Endodermal cell (in vitro differentiated cells): ENCODE data around the gene LSG1. TPM values are rescaled to one million over a fixed set of nuclear protein-coding genes. Genes with fewer than 3 reads are reported as not detected.

Source experiments
- DNase-seq: peaks from one replicate; pipeline ENCODE4 v3.0.0-alpha.2; 2017
- H3K27ac ChIP-seq: 2 replicates; pipeline ENCODE4 v1.5.1; 2013; ENCODE audit warnings: mild to moderate bottlenecking, low read depth, low read length, moderate library complexity
- H3K27me3 ChIP-seq: 2 replicates; pipeline ENCODE4 v1.6.1; 2013; ENCODE audit warnings: mild to moderate bottlenecking, low read length, moderate library complexity; ENCODE audit not compliant: insufficient read depth, control insufficient read depth, poor library complexity, severe bottlenecking
- H3K36me3 ChIP-seq: 2 replicates; pipeline ENCODE4 v1.7.0; 2013; ENCODE audit warnings: mild to moderate bottlenecking, low read length, moderate library complexity; ENCODE audit not compliant: control insufficient read depth, insufficient read depth
- H3K4me1 ChIP-seq: one replicate; pipeline ENCODE4 v1.7.0; 2013; ENCODE audit warnings: low read length; ENCODE audit not compliant: control insufficient read depth, insufficient read depth
- H3K4me3 ChIP-seq: 2 replicates; pipeline ENCODE4 v1.5.1; 2013; ENCODE audit warnings: mild to moderate bottlenecking, low read length, moderate library complexity
- H3K9ac ChIP-seq: 2 replicates; pipeline ENCODE4 v1.6.1; 2013; ENCODE audit warnings: mild to moderate bottlenecking, low read length, moderate library complexity; ENCODE audit not compliant: poor library complexity, severe bottlenecking; ENCODE audit errors: extremely low read depth
- H3K9me3 ChIP-seq: 2 replicates; pipeline ENCODE4 v1.6.1; 2013; ENCODE audit warnings: mild to moderate bottlenecking, low read length, moderate library complexity; ENCODE audit not compliant: control insufficient read depth
- H3K27ac Mint-ChIP-seq: 2 replicates; pipeline ENCODE4 v1.8.0; 2020; ENCODE audit warnings: mixed read lengths
- H3K27me3 Mint-ChIP-seq: 2 replicates; pipeline ENCODE4 v1.8.0; 2021; ENCODE audit warnings: mild to moderate bottlenecking, mixed read lengths; ENCODE audit not compliant: insufficient read depth
- H3K36me3 Mint-ChIP-seq: 2 replicates; pipeline ENCODE4 v1.8.0; 2020; ENCODE audit warnings: low read depth, mixed read lengths
- H3K4me1 Mint-ChIP-seq: 2 replicates; pipeline ENCODE4 v1.8.0; 2020; ENCODE audit warnings: mixed read lengths
- H3K4me3 Mint-ChIP-seq: 2 replicates; pipeline ENCODE4 v1.8.0; 2020; ENCODE audit warnings: mild to moderate bottlenecking, moderate library complexity, mixed read lengths
- H3K9me3 Mint-ChIP-seq: 2 replicates; pipeline ENCODE4 v1.8.0; 2020; ENCODE audit warnings: mild to moderate bottlenecking, mixed read lengths
- CTCF ChIP-seq: fragments of 200-600 bp; sonication (generic); conservative IDR thresholded peaks from 2 replicates; pipeline ENCODE4 v1.5.0; 2021; ENCODE audit warnings: antibody characterized with exemption, mild to moderate bottlenecking
- WGBS, 2 experiments: methylation state at CpG; one replicate each; pipeline versions ENCODE4 v1.1.5 to v1.1.7; 2013; ENCODE audit warnings: missing lambda C conversion rate in 2 of 2, mixed read lengths in 1 of 2; ENCODE audit not compliant: insufficient coverage in 1 of 2, insufficient read length in 1 of 2; 5-methylcytosine and 5-hydroxymethylcytosine counted together
- total RNA-seq, 2 donors: library from RNA; stranded (reverse); fragmentation: NEBNext Ultra II Directional in 1 of 2; extraction: Animal tissue kit (Norgen Biotek cat#: 25700) in 1 of 2; gene quantifications; 2 replicates in 1 of 2; 3 replicates in 1 of 2; pipeline ENCODE4 v1.2.1, GENCODE V29; 2021

The LSG1 gene
- total RNA-seq, 2 donors from 2014 or later: 38.3 to 44.7 TPM

GRCh38 chr3:194707147-194707540, 35.2 kb upstream of the LSG1 start:
- Mint-ChIP-seq H3K4me3 (no peak overlapping the region), H3K27me3 (no peaks in the 10 kb centered on the region), H3K36me3 (no peaks in the 10 kb centered on the region), H3K4me1 (peaks cover 14% of the 10 kb centered on the region), H3K9me3 (peaks cover 2% of the 10 kb centered on the region), H3K27ac (peak overlapping the region; percentile 24)
- no peaks in the 10 kb centered on the region for H3K27me3 ChIP-seq
- no peaks in the 10 kb centered on the region for H3K4me1 ChIP-seq
- no peak overlapping the region for H3K27ac ChIP-seq
- WGBS, 2 experiments: 85 to 89% methylated on average over 6 to 7 of the region's 7 CpGs
- no peak for DNase-seq
- no peaks in the 10 kb centered on the region for H3K36me3 ChIP-seq
- no peak overlapping the region for H3K4me3 ChIP-seq
- no peaks in the 10 kb centered on the region for H3K9me3 ChIP-seq
- no peak for TF ChIP-seq CTCF
- H3K9ac ChIP-seq: no peak overlapping the region

GRCh38 chr3:194705761-194706160, 33.8 kb upstream of the LSG1 start:
- H3K4me3 ChIP-seq: no peak overlapping the region
- H3K9ac ChIP-seq: no peak overlapping the region
- Mint-ChIP-seq H3K4me1 (peaks cover 14% of the 10 kb centered on the region), H3K4me3 (no peak overlapping the region), H3K27ac (no peak overlapping the region), H3K9me3 (peaks cover 2% of the 10 kb centered on the region), H3K36me3 (no peaks in the 10 kb centered on the region), H3K27me3 (no peaks in the 10 kb centered on the region)
- H3K36me3 ChIP-seq: no peaks in the 10 kb centered on the region
- no peak overlapping the region for H3K27ac ChIP-seq
- no peaks in the 10 kb centered on the region for H3K4me1 ChIP-seq
- TF ChIP-seq CTCF: no peak
- no peaks in the 10 kb centered on the region for H3K9me3 ChIP-seq
- no peak for DNase-seq
- 91 to 95% methylated on average over 5 to 11 of the region's 11 CpGs for WGBS, 2 experiments
- no peaks in the 10 kb centered on the region for H3K27me3 ChIP-seq

GRCh38 chr3:194705227-194705626, 33.2 kb upstream of the LSG1 start:
- Histone ChIP-seq H3K27ac (no peak overlapping the region), H3K4me3 (no peak overlapping the region), H3K4me1 (no peaks in the 10 kb centered on the region), H3K9me3 (no peaks in the 10 kb centered on the region), H3K27me3 (no peaks in the 10 kb centered on the region), H3K9ac (no peak overlapping the region), H3K36me3 (no peaks in the 10 kb centered on the region)
- no peak overlapping the region for H3K4me3 Mint-ChIP-seq
- H3K9me3 Mint-ChIP-seq: peaks cover 2% of the 10 kb centered on the region
- no peaks in the 10 kb centered on the region for H3K36me3 Mint-ChIP-seq
- WGBS, 2 experiments: 86 to 87% methylated on average over 8 of the region's 8 CpGs
- peaks cover 14% of the 10 kb centered on the region for H3K4me1 Mint-ChIP-seq
- H3K27me3 Mint-ChIP-seq: no peaks in the 10 kb centered on the region
- DNase-seq: no peak
- TF ChIP-seq CTCF: no peak
- H3K27ac Mint-ChIP-seq: no peak overlapping the region
